ENCODE measurements around the gene EOMES.

The EOMES gene

DNA sequence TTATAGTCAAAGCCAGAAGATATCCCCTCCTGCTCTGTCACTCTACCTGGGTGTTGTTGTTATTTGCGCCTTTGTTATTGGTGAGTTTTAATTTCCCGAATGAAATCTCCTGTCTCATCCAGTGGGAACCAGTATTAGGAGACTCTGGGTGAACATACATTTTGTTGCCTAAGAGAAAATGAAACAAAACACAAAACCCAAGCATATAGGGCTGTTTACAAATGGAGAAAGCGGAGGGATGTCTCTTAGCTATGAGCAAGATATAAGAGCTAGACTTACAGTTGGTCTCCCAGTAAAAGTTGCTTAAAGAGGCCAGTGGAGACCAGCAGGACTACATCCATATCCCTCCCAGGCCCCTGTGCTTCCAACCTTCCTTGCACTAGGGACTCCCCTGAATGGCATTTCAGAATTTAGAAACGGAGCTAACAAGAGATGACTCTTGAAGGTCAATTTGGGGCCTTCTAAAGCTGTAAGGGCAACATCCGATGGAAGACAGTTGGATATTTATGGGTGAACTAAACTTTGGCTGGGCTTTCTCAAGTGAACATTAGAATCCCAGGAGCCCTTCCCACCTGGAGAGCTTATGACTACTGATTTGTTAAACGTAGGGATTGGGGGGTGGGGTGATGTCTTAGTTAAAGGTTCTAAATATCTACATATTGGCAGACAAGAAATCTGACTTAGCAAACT is 2.7 kb downstream of the EOMES start:
- DNase-seq, result no peak

DNA sequence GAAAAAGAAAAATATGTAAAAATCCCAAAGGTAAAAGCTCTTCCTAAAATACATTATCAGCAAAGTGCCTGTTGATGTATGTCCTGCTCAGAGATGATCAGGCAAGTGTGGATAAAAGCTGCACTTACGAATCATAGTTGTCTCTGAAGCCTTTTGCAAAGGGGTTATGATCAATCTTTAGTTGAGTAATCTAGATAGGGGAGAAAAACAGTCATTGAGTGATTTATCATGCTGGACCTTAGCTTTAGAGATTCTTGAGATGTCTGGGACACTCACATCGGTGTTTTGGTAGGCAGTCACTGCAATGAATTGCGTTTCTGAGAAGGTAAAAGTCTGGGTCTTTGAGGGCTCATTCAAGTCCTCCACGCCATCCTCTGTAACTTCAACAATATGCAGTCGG is 3.7 kb downstream of the EOMES start:
- no peak for DNase-seq

DNA sequence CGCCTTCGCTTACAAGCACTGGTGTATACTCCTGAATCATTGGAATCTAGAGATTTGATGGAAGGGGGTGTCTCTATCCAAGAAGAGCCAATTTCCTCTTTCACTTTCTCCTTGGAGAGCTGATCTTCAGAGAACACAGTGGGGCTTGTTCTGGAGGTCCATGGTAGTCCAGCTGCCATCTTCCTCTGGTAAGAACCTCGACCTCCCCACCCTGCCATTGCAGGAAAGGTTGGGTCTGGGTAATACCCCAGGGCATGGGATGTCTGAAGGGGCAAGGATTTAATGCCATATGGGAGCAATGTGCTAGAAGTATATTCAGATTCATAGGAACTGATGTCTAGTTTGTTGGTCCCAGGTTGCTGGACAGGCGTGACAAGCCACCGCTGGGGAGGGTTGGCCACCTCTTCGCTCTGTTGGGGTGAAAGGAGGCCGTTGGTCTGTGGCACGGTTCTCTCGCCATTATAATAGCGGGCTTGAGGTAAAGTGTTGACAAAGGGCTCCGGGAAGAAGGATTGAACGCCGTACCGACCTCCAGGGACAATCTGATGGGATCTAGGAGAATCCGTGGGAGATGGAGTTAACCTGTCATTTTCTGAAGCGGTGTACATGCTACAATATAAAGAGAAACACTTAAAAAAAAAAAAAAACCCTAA is 4.8 kb downstream of the EOMES start:
- no peak for DNase-seq

DNA sequence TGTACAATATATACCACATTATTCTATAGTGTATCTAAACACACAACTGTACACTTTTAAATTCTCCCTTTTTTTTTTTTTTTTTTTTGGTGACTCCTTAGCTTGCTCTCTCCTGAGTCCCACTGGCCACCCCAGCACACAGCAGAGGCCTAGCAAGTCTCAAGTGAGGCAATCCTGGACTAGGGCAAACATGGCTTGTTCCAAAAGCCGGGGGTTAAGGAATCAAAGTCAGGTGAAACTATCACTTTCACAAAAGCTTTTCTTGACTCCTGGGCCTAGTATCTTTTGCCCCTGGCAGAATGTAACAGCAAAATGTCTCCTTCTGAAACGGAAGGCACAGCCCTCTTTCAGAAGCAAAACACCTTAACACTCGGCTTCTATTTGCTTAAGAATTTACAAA is 5.8 kb downstream of the EOMES start:
- DNase-seq, result no peak

DNA sequence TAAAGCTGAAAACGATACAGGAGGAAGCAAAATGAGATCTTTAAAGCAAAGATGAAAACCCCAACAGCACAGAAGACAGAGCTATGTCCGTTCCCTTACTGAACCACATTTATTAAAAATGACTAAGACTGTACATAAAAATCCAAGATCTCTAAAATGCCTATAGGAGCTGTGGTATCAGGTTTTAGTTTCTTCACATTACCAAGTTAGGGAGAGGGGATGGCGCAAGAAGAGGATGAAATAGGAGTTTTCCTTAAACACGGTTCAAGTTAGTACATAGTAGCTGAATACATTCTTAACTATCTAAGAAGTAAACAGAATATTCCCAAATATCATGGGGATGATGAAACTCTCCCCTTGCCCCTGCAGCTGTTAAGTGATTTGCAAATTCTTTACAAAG is 6.3 kb downstream of the EOMES start:
- DNase-seq, result no peak

DNA sequence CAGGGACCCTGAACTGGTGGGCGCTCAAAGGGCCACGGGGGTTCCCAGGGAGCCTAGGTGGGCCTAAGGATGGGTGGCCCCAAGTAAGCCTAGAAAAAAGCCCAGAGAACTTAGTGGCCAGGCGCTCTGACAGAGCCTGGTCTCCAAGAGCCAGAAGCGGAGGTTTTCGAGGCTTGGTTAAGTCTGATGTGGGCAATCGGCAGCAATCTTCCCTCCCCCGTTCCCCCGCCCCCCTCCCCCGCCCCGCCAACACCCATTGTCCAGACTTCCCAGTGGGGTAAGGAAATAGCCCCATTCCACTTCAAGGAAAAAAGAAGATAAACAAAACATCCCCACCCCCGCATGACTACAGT is 6.7 kb downstream of the EOMES start:
- no peak for DNase-seq

DNA sequence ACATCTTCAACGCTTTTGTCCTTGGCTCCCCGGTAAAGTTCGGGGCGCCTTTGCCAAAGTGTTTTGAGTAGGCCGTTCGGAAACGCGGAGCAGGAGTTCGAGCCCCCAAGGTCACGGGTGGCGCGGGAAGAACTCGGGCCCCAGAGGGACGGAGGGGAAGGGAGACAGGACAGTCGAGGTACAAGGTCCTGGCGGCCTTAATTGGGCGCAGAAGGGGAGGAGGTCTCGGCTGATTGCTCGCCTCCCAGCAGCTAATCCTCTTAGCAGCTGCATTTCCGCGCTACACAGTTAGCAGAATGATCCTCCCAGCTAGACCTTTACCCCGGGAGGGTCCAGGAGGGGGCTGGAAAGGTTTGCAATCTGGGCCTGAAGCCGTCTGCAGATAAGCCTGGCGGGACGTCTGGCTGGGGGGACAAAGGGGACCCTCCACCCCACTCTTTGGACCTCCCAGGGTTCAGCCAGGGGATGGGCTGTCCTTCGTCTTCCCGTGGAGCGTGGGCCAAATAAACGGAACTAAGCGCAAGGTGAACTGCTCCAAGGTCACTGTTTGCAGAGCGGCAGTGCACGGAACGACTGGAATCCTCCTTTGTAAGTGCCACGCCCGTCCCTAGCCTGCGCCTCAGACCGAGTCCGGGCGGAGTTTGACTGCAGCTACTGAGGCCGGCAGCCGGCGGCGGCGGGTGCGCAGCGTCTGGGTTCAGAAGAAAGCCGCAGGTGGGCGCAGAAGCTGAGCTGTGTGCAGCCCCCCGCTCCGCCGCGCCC is 7.2 kb downstream of the EOMES start:
- DNase-seq, result no peak

DNA sequence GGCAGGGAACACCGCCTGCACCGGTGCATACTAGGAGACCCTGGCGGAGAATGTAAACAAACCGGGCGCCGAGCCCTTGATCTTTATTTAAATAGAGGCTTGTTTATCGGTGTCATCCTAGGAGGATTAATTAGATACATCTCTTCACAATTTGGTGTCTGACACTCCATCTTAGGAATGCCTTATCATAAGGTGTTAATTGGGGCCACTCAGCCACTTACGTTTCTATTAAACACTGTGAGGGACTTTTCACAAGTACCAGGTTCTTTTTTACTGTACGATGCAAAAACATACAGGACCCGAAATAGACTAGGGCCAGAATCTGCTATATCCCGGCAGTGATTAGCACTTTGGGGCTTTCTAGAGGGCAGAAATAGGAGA is 8.0 kb downstream of the EOMES start:
- no peak for DNase-seq

DNA sequence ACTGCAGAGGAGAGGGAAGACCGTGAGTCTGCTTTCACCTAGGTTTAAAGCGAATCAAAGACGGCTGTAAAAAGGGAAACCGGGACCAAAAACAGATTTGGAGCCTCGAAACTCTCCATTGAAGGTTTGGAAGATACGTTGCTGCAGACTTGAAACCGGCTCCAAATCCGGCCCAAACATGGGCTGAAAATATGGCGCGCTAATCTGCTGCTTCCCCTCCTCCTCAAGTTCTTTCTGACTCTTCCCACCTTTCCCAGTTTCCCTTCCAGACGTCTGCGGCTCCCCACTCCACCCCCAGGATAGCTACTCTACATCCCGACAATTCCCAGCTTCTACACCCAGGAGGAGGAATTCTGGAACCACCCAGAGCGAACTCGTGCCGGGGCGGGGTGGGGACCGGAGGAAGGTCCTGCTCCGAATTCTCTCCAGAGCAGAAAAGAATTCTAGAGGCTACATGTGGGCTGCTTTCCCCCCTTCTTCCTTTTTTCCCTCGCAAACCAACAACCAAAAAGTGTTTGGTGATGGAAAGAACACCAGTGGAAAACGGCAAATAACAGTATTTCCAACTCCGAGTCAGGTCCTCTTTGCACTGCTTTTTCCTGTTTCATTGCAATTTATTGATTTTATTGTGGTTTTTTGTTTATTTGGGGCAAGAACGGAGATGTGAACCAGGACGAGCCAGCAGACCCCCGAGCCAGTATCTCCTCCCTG is 8.5 kb downstream of the EOMES start:
- DNase-seq, result no peak

DNA sequence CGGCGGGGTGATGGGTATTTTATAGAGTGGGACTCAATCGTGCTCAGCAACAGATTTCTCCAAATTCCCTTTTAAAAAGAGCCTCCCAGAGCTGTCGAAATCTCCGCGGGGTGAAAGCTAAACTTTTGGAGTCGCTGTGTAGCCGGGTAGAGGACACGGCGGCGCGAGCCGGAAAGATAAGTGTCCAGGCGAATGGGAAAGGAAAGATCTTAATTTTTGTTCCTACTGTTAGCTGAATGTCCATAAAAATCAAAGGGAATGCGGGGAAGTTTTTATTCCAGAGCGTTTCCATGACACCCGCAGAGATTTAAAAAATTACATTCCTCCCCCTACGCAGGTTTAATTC is 9.1 kb downstream of the EOMES start:
- no peak for DNase-seq

DNA sequence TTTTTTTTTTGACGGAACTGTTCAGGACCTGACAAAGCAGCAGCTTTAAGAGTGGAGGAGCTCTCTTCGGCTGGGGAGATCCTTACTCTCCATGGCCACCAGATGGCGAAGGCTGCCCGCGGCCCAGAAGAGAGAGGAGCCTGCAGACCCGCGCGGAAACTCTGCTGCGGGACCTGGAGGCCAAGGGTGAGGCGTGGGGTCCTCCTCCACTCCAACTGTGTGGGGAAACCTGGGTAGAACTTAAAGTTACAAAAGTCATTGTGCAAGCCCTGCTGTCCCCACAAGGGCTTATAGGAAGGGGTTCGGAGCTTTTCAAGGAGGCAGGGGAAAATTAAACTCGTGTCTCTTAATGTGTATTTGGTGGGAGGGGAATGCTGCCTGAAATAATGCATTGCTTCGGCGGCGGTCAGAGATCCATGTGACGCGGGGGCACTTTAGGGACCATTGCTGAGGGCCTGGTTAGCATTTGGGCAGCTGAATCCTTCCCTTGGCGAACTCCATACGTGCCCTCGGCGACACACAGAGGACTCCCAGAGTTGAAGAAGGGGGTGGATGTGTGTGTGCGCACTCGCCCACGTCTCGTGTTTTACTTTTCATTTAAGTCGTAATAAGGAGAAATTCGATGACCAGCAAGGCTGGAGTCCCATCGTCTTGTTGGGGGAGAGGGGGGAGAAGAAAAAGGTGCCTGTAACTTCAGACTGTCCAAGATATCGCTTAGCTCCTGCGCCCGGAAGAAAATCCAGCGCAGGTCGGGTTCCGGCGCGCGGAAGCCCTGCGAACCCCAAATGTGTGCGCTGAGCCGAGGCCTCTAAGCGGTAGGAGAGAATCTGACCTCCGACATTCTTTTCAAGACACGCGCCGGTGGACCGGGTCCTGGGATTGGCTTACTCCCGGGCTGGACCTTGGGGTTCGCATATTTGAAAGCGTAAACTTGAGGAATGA is 9.7 kb downstream of the EOMES start:
- peak; percentile 80 for DNase-seq

DNA sequence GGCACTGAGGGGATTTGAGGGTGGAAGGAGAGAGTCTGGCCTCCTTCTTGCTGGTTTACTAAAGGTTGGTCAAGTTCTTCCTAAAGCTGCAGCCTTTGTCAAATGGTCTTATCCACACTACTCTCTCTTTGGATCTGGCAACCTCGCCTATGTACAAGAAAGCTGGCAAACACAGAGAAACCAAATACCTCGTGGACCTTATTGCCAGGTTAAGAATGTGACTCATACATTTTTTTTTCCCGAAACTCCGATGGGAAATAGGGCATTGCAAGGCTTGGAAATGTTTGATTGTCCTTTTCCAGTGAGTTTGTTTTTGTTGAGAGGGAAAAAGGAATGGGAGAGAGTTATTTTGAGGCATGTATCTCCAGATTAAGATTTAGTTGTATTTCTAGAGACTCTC is 13.9 kb downstream of the EOMES start:
- no peak for DNase-seq

DNA sequence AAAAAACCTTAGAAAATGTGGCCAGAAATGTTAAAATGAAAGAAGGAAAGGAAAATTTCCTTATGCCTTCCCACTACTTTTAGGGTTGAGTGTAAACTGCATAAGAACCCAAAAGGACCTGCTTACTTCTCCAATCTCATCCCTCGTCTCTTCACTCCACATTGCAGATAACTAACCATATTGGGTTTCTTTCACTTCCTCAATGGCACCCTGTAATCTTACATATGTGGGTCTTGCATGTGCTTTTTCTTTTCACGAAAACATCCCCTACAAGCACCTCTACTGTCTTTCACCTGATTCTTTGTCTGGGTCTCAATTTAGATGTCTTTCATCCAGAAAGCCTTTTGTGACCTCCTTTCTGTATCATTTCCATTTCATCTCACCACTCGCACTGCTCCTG is 23.1 kb downstream of the EOMES start:
- DNase-seq, result no peak

DNA sequence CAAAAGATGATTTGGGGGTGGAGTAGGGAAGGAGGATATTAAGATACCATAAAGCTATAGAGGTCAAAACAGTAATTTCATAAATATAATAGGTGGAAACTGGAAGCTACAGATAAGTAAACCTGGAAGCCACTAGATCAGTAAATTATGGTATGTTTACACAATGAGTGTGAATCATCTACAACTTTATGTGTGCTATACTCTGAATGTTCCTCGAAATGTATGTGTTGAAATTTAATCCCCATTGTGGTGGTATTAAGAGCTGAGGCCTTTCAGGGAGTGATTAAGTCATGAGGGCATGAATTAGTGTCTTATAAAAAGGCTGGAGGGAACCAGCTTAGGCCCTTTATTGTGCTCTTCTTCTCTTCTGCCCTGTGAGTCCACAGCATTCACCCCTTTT is 25.2 kb downstream of the EOMES start:
- DNase-seq, result no peak

DNA sequence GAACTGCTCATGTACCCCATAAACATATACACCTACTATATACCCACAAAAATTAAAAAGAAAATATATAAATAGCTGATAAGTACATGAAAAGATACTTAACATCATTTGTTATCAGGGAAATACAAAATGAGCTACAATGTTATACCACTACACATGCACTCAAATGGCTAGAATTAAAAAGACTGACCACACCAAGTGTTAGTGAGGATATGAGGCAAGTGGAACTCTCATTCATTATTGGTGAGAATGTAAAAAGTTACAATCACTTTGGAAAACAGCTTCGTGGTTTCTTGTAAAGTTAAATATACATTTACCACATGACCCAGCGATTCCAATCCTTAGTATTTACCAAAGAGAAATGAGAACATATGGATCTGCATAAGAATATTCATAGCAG is 26.5 kb downstream of the EOMES start:
- DNase-seq, result no peak

DNA sequence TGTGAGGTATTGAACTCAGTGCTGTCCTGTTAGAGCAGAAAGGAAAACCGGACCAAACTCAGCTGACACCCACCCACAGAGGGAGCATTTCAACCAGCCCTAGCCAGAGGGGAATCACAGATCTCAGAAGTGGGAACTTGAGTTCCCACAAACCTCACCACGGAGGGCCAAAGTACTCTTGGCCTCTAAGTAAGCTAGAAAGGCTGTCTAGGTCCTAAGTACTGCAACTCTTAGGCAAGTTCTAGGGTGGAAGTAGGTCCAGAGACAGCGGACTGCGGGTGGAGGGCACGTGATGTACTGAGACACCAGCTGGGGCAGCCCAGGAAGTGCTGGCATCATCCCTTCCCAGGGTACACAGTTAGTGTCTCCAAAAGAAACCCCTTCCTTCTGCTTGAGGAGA is 34.1 kb downstream of the EOMES start:
- DNase-seq, result no peak

DNA sequence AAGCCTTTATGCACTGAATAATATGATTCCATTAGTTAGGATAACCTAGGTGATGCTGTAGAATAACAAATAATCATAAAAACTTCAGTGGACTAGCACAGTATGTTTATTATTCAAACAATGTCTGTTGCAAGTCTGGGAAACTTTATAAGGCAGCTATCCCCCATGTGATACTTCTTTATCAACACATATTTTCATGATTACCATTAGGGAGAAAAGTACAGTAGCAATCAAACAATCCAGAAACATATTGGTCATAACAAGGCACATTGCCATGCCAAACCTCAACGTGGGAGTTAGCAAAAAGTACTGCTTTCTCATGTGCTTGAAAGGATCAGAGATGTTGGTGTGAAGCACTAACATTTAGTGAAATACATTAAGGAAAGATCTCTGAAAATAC is 35.5 kb downstream of the EOMES start:
- DNase-seq, result no peak

DNA sequence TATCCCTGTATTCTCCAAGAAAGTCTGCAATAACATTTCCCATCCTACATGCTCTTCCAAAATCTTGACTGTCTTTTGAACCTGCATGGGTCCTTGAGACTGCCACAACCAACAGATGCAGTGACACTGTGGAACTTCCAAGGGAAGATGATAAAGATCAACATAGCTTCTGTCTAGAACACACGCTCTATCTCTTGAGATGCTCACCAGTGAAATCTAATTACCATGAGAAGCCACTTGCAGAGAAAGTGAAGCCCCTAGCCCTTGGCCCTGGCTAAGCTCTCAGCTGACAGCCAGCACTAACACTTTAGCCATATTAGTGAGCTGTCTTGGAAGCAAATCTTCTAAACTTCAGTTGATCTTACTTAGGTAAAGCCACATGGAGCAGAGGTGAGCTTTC is 36.6 kb downstream of the EOMES start:
- no peak for DNase-seq

DNA sequence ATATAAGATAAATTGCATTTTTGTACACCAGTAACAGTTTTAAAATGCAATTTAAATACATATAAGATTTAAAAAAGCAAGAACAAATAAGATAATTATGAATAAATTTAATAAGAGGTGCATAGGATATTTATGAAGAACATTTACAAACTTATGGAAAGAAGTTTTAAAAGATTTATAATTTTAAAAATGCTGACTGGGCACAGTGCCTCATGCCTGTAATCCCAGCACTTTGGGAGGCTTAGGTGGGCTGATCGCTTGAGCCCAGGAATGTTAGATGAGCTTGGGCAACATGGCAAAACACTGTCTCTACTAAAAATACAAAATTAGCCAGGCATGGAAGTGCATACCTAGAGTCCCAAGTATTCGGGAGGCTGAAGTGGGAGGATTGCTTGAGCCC is 37.8 kb downstream of the EOMES start:
- DNase-seq, result no peak

DNA sequence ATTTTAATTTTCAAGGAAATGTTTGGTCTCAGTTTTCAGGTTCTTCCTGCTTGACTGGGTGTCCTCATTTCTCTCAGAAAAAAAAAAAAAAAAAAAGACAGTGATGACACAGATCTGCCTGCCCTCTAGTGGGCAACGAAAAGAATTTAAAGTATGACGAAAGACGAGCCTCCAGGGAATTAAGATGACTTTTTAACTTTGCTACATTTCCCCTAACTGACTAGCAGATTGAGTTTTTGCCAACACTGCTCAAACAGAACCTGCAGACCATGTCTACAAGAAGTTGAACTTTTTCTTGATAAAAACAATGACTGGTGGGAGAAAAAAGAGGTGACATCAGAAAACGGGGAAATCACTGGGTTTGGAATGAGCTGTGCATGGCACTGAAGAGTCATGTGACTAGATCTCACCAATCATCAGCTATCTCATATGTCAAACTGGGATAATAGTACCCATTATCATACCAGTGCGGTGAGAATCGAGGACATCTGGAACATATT is 40.8 kb downstream of the EOMES start:
- peak; percentile 41 for DNase-seq

DNA sequence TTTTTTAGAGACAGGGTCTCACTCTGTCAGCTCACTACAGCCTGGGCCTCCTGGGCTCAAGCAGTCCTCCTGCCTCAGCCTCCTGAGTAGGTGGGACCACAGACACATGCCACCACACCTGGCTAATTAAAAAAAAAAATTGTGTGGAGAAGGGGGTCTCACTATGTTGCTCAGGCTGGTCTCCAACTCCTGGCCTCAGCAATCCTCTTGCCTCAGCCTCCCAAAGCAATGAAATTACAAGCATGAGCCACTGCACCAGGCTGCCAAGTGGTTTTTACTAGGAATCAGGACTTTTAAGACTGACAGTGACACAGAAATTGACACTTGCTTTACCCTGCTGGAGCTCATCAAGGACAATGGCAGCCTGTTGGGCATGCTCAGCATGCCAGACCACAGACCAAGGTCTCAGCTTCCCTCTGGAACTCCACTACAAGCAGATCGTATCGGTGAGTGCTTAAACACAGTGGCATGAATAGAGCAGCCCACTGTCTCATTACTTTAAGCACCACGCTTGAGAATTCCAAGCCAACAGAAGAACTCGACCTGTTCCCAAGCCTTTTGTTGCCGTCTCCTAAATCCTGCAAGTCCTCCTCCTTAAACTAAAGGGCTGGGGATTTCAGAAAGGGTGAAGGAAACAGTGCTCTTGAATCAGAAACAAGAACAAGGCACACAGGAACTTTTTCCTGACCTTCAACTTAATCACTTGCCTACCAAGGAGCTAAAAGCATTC is 41.4 kb downstream of the EOMES start:
- no peak for DNase-seq

DNA sequence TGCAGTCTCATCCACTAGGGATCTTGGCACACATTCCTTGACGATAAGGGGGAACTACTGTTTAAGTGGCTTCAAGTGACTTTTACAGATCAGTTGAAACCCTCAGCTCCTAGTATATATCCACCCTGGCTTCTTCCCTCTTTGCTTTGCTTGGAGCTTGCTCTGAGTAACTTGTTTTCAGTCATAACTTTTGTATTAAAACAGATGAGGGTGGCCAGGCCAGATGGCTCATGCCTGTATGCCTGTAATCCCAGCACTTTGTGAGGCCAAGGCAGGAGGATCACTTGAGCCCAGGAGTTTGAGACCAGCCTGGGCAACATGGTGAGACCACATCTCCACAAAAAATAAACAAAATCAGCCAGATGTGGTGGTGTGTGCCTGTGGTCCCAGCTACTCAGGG is 42.4 kb downstream of the EOMES start:
- DNase-seq, result no peak
